ENCODE data around the gene ZNF740. TPM values are rescaled to one million over a fixed set of nuclear protein-coding genes. Genes with fewer than 3 reads are reported as not detected.

Gene ZNF740
- total and polyA plus RNA-seq, 2 experiments from 2014 or later, result 4.6 to 13.2 TPM

GRCh38 chr12:53204351-53204750 lies 23.8 kb downstream of the ZNF740 start:
- DNase-seq (ENCODE audit: low spot score), result no peak
- Histone ChIP-seq H3K9me3 (ENCODE audit: low read depth) (no peaks in the 10 kb centered on the region), H3K4me1 (ENCODE audit: insufficient read depth) (no peaks in the 10 kb centered on the region), H3K4me2 (no peak overlapping the region), H3K36me3 (replicated peaks; ENCODE audit: insufficient read depth, low read depth) (no peaks in the 10 kb centered on the region), H3K27ac (no peak overlapping the region), H4K20me1 (ENCODE audit: insufficient read depth, poor library complexity, severe bottlenecking) (no peaks in the 10 kb centered on the region), H3K4me3 (no peak overlapping the region), H3K79me2 (no peaks in the 10 kb centered on the region), H3K27me3 (no peaks in the 10 kb centered on the region), H3K9me2 (replicated peaks; ENCODE audit: insufficient read depth) (no peaks in the 10 kb centered on the region), H2AFZ (no peak overlapping the region)
- WGBS (ENCODE audit: low lambda C conversion rate, missing lambda C conversion rate), result 93% methylated on average over 1 of the region's 1 CpG
- no peak for TF ChIP-seq CTCF (IDR thresholded peaks at IDR 0.05; ENCODE audit: poor library complexity)
- no peak for TF ChIP-seq EZH2 (IDR thresholded peaks at IDR 0.05; ENCODE audit: borderline replicate concordance)
- no peak for TF ChIP-seq EZH2phosphoT487 (IDR thresholded peaks at IDR 0.05; ENCODE audit: low read depth, severe bottlenecking, unreplicated experiment)

GRCh38 chr12:53205747-53206419 lies 25.4 kb downstream of the ZNF740 start:
- no peak overlapping the region for H3K27ac ChIP-seq
- no peaks in the 10 kb centered on the region for H3K4me1 ChIP-seq (ENCODE audit: insufficient read depth)
- WGBS (ENCODE audit: low lambda C conversion rate, missing lambda C conversion rate), result 68% methylated on average over 7 of the region's 7 CpGs
- H2AFZ ChIP-seq, result no peak overlapping the region
- no peak for DNase-seq (ENCODE audit: low spot score)
- no peaks in the 10 kb centered on the region for H3K27me3 ChIP-seq
- H3K4me3 ChIP-seq, result no peak overlapping the region
- no peaks in the 10 kb centered on the region for H3K9me2 ChIP-seq (replicated peaks; ENCODE audit: insufficient read depth)
- H4K20me1 ChIP-seq (ENCODE audit: insufficient read depth, poor library complexity, severe bottlenecking), result no peaks in the 10 kb centered on the region
- TF ChIP-seq EZH2phosphoT487 (IDR thresholded peaks at IDR 0.05; ENCODE audit: low read depth, severe bottlenecking, unreplicated experiment) (no peak), CTCF (IDR thresholded peaks at IDR 0.05; ENCODE audit: poor library complexity) (no peak), EZH2 (IDR thresholded peaks at IDR 0.05; ENCODE audit: borderline replicate concordance) (no peak)
- no peaks in the 10 kb centered on the region for H3K79me2 ChIP-seq
- no peak overlapping the region for H3K4me2 ChIP-seq
- H3K9me3 ChIP-seq (ENCODE audit: low read depth), result no peaks in the 10 kb centered on the region
- no peaks in the 10 kb centered on the region for H3K36me3 ChIP-seq (replicated peaks; ENCODE audit: insufficient read depth, low read depth)

DNA sequence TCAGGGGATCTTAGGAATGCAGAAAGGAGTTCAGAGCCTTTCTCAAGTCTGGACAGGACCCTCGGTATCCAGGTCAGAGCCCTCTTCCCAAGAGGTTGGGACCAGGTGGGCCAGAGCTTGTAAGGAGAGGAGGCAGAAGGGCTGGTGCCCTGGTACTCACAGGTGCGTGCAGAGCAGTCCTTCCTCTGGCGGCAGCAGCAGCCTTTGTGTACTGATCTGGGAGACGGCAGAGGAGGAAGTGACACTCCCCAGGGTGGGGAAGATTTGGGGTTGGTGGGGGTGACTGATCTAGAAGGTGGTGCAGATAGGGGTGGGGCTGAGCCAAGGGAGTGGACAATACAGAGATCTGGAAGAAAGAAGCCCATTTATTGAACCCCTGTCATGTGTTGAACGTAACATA lies 26.5 kb downstream of the ZNF740 start, which contains the start of gene ITGB7:
TSS of gene ITGB7 (minus strand) at position 210 of the 400 bp plus-strand sequence. CDS start 6,808 bp downstream, outside the sequence.
- H2AFZ ChIP-seq, result no peak within 1 kb of the TSS
- H3K4me1 ChIP-seq (ENCODE audit: insufficient read depth), result no peaks in the 10 kb centered on the region
- no peak for TF ChIP-seq CTCF (IDR thresholded peaks at IDR 0.05; ENCODE audit: poor library complexity)
- no peak for TF ChIP-seq EZH2phosphoT487 (IDR thresholded peaks at IDR 0.05; ENCODE audit: low read depth, severe bottlenecking, unreplicated experiment)
- no peak for TF ChIP-seq EZH2 (IDR thresholded peaks at IDR 0.05; ENCODE audit: borderline replicate concordance)
- H3K79me2 ChIP-seq, result no peaks in the 10 kb centered on the region
- H3K4me3 ChIP-seq, result no peak within 1 kb of the TSS
- H3K9me2 ChIP-seq (replicated peaks; ENCODE audit: insufficient read depth), result no peaks in the 10 kb centered on the region
- no peaks in the 10 kb centered on the region for H3K27me3 ChIP-seq
- no peak for DNase-seq (ENCODE audit: low spot score)
- H3K27ac ChIP-seq, result no peak within 1 kb of the TSS
- H3K9me3 ChIP-seq (ENCODE audit: low read depth), result no peaks in the 10 kb centered on the region
- WGBS (ENCODE audit: low lambda C conversion rate, missing lambda C conversion rate), result 70% methylated on average over 5 of the region's 5 CpGs
- no peaks in the 10 kb centered on the region for H4K20me1 ChIP-seq (ENCODE audit: insufficient read depth, poor library complexity, severe bottlenecking)
- H3K4me2 ChIP-seq, result no peak within 1 kb of the TSS
- H3K36me3 ChIP-seq (replicated peaks; ENCODE audit: insufficient read depth, low read depth), result no peaks in the 10 kb centered on the region

All from hepatocyte (in vitro differentiated cells).